Osteoblast (primary cell): ENCODE results near the gene BEGAIN. TPM values are rescaled to one million over a fixed set of nuclear protein-coding genes. Genes with fewer than 3 reads are reported as not detected.

Source experiments
- DNase-seq: peaks from one replicate; pipeline ENCODE4 v3.0.0; 2011; ENCODE audit warnings: low spot score, mixed read lengths; ENCODE audit not compliant: insufficient read length; ENCODE audit errors: missing footprints
- H2AFZ ChIP-seq: 2 replicates; pipeline ENCODE4 v1.6.0; 2011; ENCODE audit warnings: mild to moderate bottlenecking, low read length
- H3K27ac ChIP-seq: 2 replicates; pipeline ENCODE4 v1.5.1; 2011; ENCODE audit warnings: mild to moderate bottlenecking, low read depth, low read length, moderate library complexity
- H3K27me3 ChIP-seq: 2 replicates; pipeline ENCODE4 v1.6.0; 2012; ENCODE audit warnings: mild to moderate bottlenecking, control low read depth, inconsistent platforms, low read length, moderate library complexity; ENCODE audit not compliant: insufficient read depth
- H3K36me3 ChIP-seq: 2 replicates; pipeline ENCODE4 v1.5.1; 2011; ENCODE audit warnings: mild to moderate bottlenecking, low read length, control low read depth, moderate library complexity; ENCODE audit not compliant: insufficient read depth
- H3K4me1 ChIP-seq: 2 replicates; pipeline ENCODE4 v1.5.1; 2011; ENCODE audit warnings: mild to moderate bottlenecking, low read length, control low read depth, moderate library complexity; ENCODE audit not compliant: insufficient read depth
- H3K4me2 ChIP-seq: 2 replicates; pipeline ENCODE4 v1.6.0; 2011; ENCODE audit warnings: mild to moderate bottlenecking, low read length; ENCODE audit not compliant: insufficient read depth
- H3K4me3 ChIP-seq: fragments of 200-600 bp; sonication (generic); 3 replicates; pipeline ENCODE4 v1.5.1; 2012; ENCODE audit warnings: mild to moderate bottlenecking, low read length, inconsistent platforms; ENCODE audit not compliant: insufficient read depth
- H3K79me2 ChIP-seq: 2 replicates; pipeline ENCODE4 v1.6.0; 2012; ENCODE audit warnings: mild to moderate bottlenecking, low read length, control low read depth, inconsistent platforms; ENCODE audit not compliant: insufficient read depth
- H3K9me3 ChIP-seq: 2 replicates; pipeline ENCODE4 v1.5.1; 2011; ENCODE audit warnings: low read depth, low read length, control low read depth
- H4K20me1 ChIP-seq: 2 replicates; pipeline ENCODE4 v1.6.0; 2012; ENCODE audit warnings: mild to moderate bottlenecking, low read length, control low read depth; ENCODE audit not compliant: insufficient read depth
- total RNA-seq: library from RNA; depleted of rRNA; stranded (reverse); fragments of >200 nt; gene quantifications from 2 replicates; pipeline ENCODE4 v1.2.3, GENCODE V29; 2012
- TF ChIP-seq, protein P1 (sequence below): IDR thresholded peaks from 2 replicates; pipeline ENCODE4 v1.5.1; 2011; ENCODE audit warnings: mild to moderate bottlenecking, low read depth, low read length, moderate library complexity; ENCODE audit errors: extremely low read depth

BEGAIN gene
- total RNA-seq, 1 donor = 1.1 TPM

DNA sequence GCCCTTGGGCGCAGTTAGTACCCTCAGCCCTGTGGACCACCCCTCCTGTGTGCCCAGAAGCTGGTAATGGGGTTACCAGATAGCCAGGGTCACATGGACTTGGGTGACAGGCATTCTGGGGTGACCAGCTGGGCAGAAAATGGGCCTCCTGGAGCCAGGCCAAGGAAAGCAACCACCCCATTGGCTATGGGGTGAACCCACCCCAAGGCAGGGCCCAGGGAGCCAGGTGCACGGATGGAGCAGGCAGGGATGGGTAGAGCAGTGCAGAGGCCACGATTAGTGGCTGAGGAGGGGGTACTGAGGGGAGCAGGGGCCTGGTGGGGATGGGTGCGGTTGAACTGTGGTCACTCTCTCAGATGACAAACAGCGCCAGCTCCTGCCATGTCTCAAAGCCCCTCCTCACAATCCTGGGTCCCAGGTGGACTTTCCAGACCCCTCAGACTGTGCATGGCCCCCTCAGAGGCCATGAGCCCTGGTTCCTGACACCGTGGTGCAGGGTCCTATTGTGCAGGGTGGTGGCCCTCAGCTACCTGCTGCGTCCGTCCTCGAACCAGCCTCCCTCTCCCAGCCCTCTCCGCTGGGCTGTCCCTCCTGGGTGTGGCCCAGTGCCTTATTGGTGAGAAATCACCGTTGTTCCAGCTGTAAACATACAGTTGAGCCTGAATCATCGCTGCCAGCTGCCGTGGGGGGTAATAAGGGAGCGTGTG lies 23.4 kb upstream of the BEGAIN start:
- DNase-seq = peak; percentile 72
- Histone ChIP-seq H3K9me3 (no peaks in the 10 kb centered on the region), H2AFZ (no peak overlapping the region), H4K20me1 (no peaks in the 10 kb centered on the region), H3K27ac (no peak overlapping the region), H3K27me3 (peaks cover 6% of the 10 kb centered on the region), H3K79me2 (no peaks in the 10 kb centered on the region), H3K36me3 (no peaks in the 10 kb centered on the region), H3K4me1 (no peaks in the 10 kb centered on the region), H3K4me2 (no peak overlapping the region), H3K4me3 (no peak overlapping the region)
- TF ChIP-seq, protein P1, sequence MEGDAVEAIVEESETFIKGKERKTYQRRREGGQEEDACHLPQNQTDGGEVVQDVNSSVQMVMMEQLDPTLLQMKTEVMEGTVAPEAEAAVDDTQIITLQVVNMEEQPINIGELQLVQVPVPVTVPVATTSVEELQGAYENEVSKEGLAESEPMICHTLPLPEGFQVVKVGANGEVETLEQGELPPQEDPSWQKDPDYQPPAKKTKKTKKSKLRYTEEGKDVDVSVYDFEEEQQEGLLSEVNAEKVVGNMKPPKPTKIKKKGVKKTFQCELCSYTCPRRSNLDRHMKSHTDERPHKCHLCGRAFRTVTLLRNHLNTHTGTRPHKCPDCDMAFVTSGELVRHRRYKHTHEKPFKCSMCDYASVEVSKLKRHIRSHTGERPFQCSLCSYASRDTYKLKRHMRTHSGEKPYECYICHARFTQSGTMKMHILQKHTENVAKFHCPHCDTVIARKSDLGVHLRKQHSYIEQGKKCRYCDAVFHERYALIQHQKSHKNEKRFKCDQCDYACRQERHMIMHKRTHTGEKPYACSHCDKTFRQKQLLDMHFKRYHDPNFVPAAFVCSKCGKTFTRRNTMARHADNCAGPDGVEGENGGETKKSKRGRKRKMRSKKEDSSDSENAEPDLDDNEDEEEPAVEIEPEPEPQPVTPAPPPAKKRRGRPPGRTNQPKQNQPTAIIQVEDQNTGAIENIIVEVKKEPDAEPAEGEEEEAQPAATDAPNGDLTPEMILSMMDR = no peak

DNA sequence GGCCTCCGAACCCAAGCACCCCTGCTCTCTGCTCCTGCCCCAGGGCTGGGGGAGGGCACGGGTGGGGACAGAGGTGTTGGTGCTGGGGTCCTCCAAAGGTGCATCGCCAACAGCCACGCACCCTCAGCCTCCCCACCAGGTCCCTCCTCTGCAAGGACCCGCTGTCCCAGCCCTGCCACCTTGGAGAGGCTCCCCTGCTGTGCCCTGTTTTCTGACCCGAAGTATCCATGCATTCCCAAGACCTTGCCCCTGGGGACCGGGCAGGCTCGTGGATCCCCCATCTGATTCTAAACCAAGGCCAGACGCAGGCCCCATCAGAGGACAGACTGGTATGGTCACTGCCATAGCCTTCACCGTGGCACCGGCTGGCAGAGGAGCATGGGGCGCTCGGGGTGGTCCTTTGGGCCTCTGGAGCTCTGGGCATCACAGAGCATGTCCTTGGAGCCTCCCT lies 22.7 kb upstream of the BEGAIN start:
- Histone ChIP-seq H2AFZ (no peak overlapping the region), H3K9me3 (no peaks in the 10 kb centered on the region), H3K27me3 (peaks cover 6% of the 10 kb centered on the region), H3K27ac (no peak overlapping the region), H3K4me2 (no peak overlapping the region), H3K4me1 (no peaks in the 10 kb centered on the region), H3K4me3 (no peak overlapping the region), H4K20me1 (no peaks in the 10 kb centered on the region), H3K36me3 (no peaks in the 10 kb centered on the region), H3K79me2 (no peaks in the 10 kb centered on the region)
- peak; percentile 68 for DNase-seq
- TF ChIP-seq, protein P1 = no peak

DNA sequence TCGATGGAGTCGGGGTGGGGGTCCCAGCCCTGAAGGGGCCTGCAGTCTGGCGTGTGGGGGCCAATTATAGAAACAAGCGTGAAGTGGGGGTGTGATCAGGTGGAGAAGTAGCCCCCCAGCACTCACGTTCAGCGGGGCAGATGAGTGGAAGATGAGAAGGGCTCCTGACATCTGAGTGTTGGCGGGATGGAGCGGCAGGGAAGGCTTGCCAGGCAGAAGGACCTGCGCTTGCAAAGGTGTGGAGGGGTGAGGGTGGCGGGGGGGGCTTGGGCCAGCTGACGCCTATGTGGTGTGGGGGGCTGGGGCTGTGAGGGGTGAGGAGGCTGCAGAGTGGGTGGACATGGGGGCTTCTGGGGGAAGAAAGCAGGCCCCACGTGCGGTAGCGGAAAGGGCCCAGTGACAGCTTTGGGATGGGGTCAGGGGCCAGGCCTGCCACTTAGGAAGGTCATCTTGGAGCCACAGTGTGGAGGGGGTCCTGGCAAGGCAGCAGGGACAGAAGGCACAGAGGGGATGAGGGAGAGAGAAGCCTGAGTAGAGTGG lies 22.2 kb upstream of the BEGAIN start:
- Histone ChIP-seq H4K20me1 (no peaks in the 10 kb centered on the region), H3K27ac (no peak overlapping the region), H3K4me3 (no peak overlapping the region), H3K27me3 (peaks cover 6% of the 10 kb centered on the region), H3K79me2 (no peaks in the 10 kb centered on the region), H3K36me3 (no peaks in the 10 kb centered on the region), H3K4me2 (no peak overlapping the region), H3K9me3 (no peaks in the 10 kb centered on the region), H2AFZ (no peak overlapping the region), H3K4me1 (no peaks in the 10 kb centered on the region)
- DNase-seq = peak; percentile 65
- TF ChIP-seq, protein P1 = no peak

DNA sequence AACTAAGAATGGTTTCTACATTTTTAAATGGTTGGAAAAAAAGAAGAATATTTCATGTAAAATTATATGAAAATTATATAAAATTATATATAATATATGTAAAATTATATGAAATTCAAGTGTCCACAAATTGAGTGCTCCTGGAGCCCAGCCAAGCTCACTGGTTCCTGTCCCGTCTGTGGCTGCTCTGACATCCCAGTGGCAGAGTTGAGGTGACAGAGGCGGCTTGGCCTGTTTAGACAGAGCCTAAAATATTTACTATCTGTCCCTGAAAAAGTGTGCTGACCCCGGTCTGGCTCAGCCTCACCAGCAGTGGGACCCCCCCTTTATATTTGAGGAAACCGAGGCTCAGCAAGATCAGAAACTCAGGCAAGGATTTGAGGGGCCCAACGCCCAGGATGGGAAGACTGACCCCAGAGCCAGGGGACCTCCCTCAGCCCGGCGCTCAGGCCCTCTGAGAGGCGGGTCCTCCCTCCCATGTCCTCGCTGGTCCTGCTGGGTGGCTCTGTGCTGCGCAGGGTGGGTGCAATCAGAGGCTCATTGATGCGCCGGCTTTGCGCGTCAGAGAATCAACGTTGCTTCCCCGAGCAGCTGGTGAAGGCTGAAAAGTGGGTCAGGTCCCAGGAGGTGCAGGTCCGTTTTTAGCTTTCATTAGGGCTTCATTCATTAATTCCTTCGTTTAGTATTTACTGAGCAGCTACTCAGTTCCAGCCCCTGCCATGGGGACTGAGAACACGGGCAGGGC lies 21.5 kb upstream of the BEGAIN start:
- TF ChIP-seq, protein P1 = no peak
- H3K36me3 ChIP-seq = no peaks in the 10 kb centered on the region
- H2AFZ ChIP-seq = no peak overlapping the region
- DNase-seq = peak; percentile 55
- H3K4me2 ChIP-seq = no peak overlapping the region
- H3K27ac ChIP-seq = no peak overlapping the region
- no peaks in the 10 kb centered on the region for H3K4me1 ChIP-seq
- no peaks in the 10 kb centered on the region for H3K79me2 ChIP-seq
- H4K20me1 ChIP-seq = no peaks in the 10 kb centered on the region
- peaks cover 11% of the 10 kb centered on the region for H3K27me3 ChIP-seq
- H3K4me3 ChIP-seq = no peak overlapping the region
- H3K9me3 ChIP-seq = no peaks in the 10 kb centered on the region
